ENCODE data around the gene ANKRD65.
"Not testable (repeated sequence)": the region's sequence is repeated elsewhere in the genome, so short reads cannot be mapped to it uniquely, and the experiment has no call there.

ANKRD65 gene

GRCh38 chr1:1430114-1430982 is 9.3 kb upstream of the ANKRD65 start:
- peak; percentile 63 for DNase-seq

GRCh38 chr1:1429671-1430073 is 8.6 kb upstream of the ANKRD65 start:
- DNase-seq, result no peak

- DNase-seq, result not testable (repeated sequence)
These were observed 7.9 kb upstream of the ANKRD65 start for GRCh38 chr1:1428967-1429366.

GRCh38 chr1:1428174-1428573 is 7.1 kb upstream of the ANKRD65 start:
- no peak for DNase-seq

GRCh38 chr1:1427820-1428148 is 6.7 kb upstream of the ANKRD65 start:
- no peak for DNase-seq

- no peak for DNase-seq
These were observed 6.2 kb upstream of the ANKRD65 start for GRCh38 chr1:1427106-1427819.

- no peak for DNase-seq
These were observed 5.5 kb upstream of the ANKRD65 start for GRCh38 chr1:1426496-1427105.

GRCh38 chr1:1425753-1426495 is 4.8 kb upstream of the ANKRD65 start:
- DNase-seq, result no peak

GRCh38 chr1:1425426-1425752 is 4.3 kb upstream of the ANKRD65 start:
- no peak for DNase-seq

GRCh38 chr1:1424707-1425106 is 3.6 kb upstream of the ANKRD65 start:
- DNase-seq, result no peak

GRCh38 chr1:1423245-1423597 is 2.1 kb upstream of the ANKRD65 start:
- no peak for DNase-seq

- DNase-seq, result no peak
These were observed 1.6 kb upstream of the ANKRD65 start for GRCh38 chr1:1422465-1423244.

GRCh38 chr1:1421907-1422464 is 910 bp upstream of the ANKRD65 start:
- no peak for DNase-seq

GRCh38 chr1:1420654-1421141 is 378 bp downstream of the ANKRD65 start:
- no peak for DNase-seq

- DNase-seq, result no peak
These were observed 1.0 kb downstream of the ANKRD65 start for GRCh38 chr1:1419813-1420653.

- DNase-seq, result no peak
These were observed 1.7 kb downstream of the ANKRD65 start for GRCh38 chr1:1419363-1419812.

- DNase-seq, result no peak
These were observed 2.4 kb downstream of the ANKRD65 start for GRCh38 chr1:1418464-1419362.

- DNase-seq, result not testable (repeated sequence)
These were observed 3.1 kb downstream of the ANKRD65 start for GRCh38 chr1:1417825-1418463.

- DNase-seq, result not testable (repeated sequence)
These were observed 3.7 kb downstream of the ANKRD65 start for GRCh38 chr1:1417396-1417795.

Measured in NCI-H1092 treated with DMSO at 0.1 percent for 48 hours (cell line).